ENCODE data around the gene SH3YL1. TPM values are rescaled to one million over a fixed set of nuclear protein-coding genes. Genes with fewer than 3 reads are reported as not detected.

The SH3YL1 gene
- total RNA-seq, 1 experiment from 2014 or later: 97.0 TPM

- no peak overlapping the region for H3K4me3 Mint-ChIP-seq (ENCODE audit: low read depth, unreplicated experiment)
- TF ChIP-seq CTCF (IDR thresholded peaks at IDR 0.05; ENCODE audit: unreplicated experiment): no peak
- H3K27ac Mint-ChIP-seq (ENCODE audit: unreplicated experiment): no peak overlapping the region
- CTCF ChIA-PET: interaction anchor here (0.6 kb wide), 1 partner anchor 23 kb away, joined by 3 read pairs; no protein-coding TSS in a partner anchor
- no peak for DNase-seq
- H3K36me3 Mint-ChIP-seq (ENCODE audit: insufficient read depth, unreplicated experiment): peaks cover 18% of the 10 kb centered on the region
- intact Hi-C loops (cut with micrococcal nuclease; ENCODE audit: unreplicated experiment): no loop called here
- no peaks in the 10 kb centered on the region for H3K27me3 Mint-ChIP-seq (ENCODE audit: unreplicated experiment)
- no peaks in the 10 kb centered on the region for H3K9me3 Mint-ChIP-seq (ENCODE audit: low read depth, unreplicated experiment)
- H3K4me1 Mint-ChIP-seq (ENCODE audit: low read depth, unreplicated experiment): peaks cover under 1% of the 10 kb centered on the region
- no TSS peak for BruUV-seq (replicated peaks)
Measured at GRCh38 chr2:255195-255594, 8.6 kb downstream of the SH3YL1 start.

- Mint-ChIP-seq H3K9me3 (ENCODE audit: low read depth, unreplicated experiment) (no peaks in the 10 kb centered on the region), H3K36me3 (ENCODE audit: insufficient read depth, unreplicated experiment) (peaks cover 16% of the 10 kb centered on the region), H3K4me3 (ENCODE audit: low read depth, unreplicated experiment) (no peak overlapping the region), H3K27me3 (ENCODE audit: unreplicated experiment) (no peaks in the 10 kb centered on the region), H3K4me1 (ENCODE audit: low read depth, unreplicated experiment) (no peaks in the 10 kb centered on the region), H3K27ac (ENCODE audit: unreplicated experiment) (no peak overlapping the region)
- intact Hi-C loops (cut with micrococcal nuclease; ENCODE audit: unreplicated experiment): no loop called here
- TF ChIP-seq CTCF (IDR thresholded peaks at IDR 0.05; ENCODE audit: unreplicated experiment): no peak
- DNase-seq: no peak
- BruUV-seq (replicated peaks): no TSS peak
- CTCF ChIA-PET: no interaction called here
Measured at GRCh38 chr2:254241-254640, 9.6 kb downstream of the SH3YL1 start.

- no TSS peak for BruUV-seq (replicated peaks)
- H3K4me3 Mint-ChIP-seq (ENCODE audit: low read depth, unreplicated experiment): no peak overlapping the region
- H3K27me3 Mint-ChIP-seq (ENCODE audit: unreplicated experiment): no peaks in the 10 kb centered on the region
- no peak for DNase-seq
- peaks cover 11% of the 10 kb centered on the region for H3K36me3 Mint-ChIP-seq (ENCODE audit: insufficient read depth, unreplicated experiment)
- CTCF ChIA-PET: no interaction called here
- no peak for TF ChIP-seq CTCF (IDR thresholded peaks at IDR 0.05; ENCODE audit: unreplicated experiment)
- no peaks in the 10 kb centered on the region for H3K9me3 Mint-ChIP-seq (ENCODE audit: low read depth, unreplicated experiment)
- intact Hi-C loops (cut with micrococcal nuclease; ENCODE audit: unreplicated experiment): no loop called here
- H3K4me1 Mint-ChIP-seq (ENCODE audit: low read depth, unreplicated experiment): no peaks in the 10 kb centered on the region
- H3K27ac Mint-ChIP-seq (ENCODE audit: unreplicated experiment): no peak overlapping the region
Measured at GRCh38 chr2:253202-253638, 10.6 kb downstream of the SH3YL1 start.

GRCh38 chr2:252001-252602 lies 11.7 kb downstream of the SH3YL1 start:
- no peak overlapping the region for H3K27ac Mint-ChIP-seq (ENCODE audit: unreplicated experiment)
- BruUV-seq (replicated peaks): no TSS peak
- CTCF ChIA-PET: no interaction called here

More at GRCh38 chr2:252001-252602, 11.7 kb downstream of the SH3YL1 start:
- peaks cover 6% of the 10 kb centered on the region for H3K36me3 Mint-ChIP-seq (ENCODE audit: insufficient read depth, unreplicated experiment)
- H3K4me3 Mint-ChIP-seq (ENCODE audit: low read depth, unreplicated experiment): no peak overlapping the region
- no peaks in the 10 kb centered on the region for H3K27me3 Mint-ChIP-seq (ENCODE audit: unreplicated experiment)
- intact Hi-C loops (cut with micrococcal nuclease; ENCODE audit: unreplicated experiment): no loop called here
- no peaks in the 10 kb centered on the region for H3K4me1 Mint-ChIP-seq (ENCODE audit: low read depth, unreplicated experiment)
- no peak for TF ChIP-seq CTCF (IDR thresholded peaks at IDR 0.05; ENCODE audit: unreplicated experiment)
- no peak for DNase-seq
- no peaks in the 10 kb centered on the region for H3K9me3 Mint-ChIP-seq (ENCODE audit: low read depth, unreplicated experiment)

Measured in Calu3 (cell line).